ENCODE data around the gene CD200.

DNA sequence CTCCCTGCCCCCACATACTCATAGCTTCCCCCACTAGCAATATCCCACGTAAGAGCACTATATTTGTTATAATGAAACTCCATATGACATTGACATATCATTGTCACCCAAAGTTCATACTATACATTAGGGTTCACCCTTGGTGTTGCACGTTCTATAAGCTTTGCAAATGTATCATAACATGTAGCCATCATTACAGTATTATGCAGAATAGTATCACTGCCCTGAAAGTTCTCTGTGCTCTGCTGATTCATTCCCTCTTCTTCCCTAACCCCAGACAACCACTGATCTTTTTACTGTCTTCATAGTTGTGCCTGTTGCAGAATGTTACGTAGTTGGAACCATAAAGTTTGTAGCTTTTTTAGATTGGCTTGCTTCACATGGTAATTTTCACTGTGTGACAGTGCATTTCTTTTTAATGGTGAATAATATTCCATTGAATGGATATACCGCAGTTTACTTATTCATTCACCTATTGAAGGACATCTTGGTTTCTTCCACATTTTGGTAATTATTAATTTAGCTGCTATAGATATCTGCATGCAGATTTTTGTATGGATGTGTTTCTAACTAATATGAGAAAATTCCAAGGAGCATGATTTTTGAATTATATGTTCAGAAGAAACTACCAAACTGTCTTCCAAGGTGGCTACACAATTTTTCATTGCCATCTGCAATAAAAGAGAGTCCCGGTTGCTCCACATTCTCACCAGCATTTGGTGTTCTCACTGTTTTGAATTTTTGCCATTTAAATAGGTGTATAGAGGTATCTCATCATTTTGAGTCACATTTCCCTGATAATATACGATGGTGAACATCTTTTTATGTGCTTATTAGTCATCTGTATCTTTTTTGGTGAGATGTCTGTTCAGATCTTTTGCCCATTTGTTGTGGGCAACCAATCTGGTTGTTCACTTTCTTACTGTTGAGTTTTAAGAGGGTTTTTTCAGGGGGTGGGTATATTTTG, 59.7 kb downstream of the CD200 start:
- TF ChIP-seq, protein P1, sequence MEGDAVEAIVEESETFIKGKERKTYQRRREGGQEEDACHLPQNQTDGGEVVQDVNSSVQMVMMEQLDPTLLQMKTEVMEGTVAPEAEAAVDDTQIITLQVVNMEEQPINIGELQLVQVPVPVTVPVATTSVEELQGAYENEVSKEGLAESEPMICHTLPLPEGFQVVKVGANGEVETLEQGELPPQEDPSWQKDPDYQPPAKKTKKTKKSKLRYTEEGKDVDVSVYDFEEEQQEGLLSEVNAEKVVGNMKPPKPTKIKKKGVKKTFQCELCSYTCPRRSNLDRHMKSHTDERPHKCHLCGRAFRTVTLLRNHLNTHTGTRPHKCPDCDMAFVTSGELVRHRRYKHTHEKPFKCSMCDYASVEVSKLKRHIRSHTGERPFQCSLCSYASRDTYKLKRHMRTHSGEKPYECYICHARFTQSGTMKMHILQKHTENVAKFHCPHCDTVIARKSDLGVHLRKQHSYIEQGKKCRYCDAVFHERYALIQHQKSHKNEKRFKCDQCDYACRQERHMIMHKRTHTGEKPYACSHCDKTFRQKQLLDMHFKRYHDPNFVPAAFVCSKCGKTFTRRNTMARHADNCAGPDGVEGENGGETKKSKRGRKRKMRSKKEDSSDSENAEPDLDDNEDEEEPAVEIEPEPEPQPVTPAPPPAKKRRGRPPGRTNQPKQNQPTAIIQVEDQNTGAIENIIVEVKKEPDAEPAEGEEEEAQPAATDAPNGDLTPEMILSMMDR (IDR thresholded peaks at IDR 0.05) = no peak
- no peak for TF ChIP-seq POLR2A (IDR thresholded peaks at IDR 0.05)

All from uterus (tissue), 2 donors.